ENCODE data around the gene PMP22.
"Not testable (repeated sequence)": the region's sequence is repeated elsewhere in the genome, so short reads cannot be mapped to it uniquely, and the experiment has no call there.

The PMP22 gene

GRCh38 chr17:15210247-15210646 is 54.9 kb downstream of the PMP22 start:
- no peak for DNase-seq (ENCODE audit: low read depth)

- not testable (repeated sequence) for DNase-seq (ENCODE audit: low read depth)
Measured at GRCh38 chr17:15203062-15203461, 62.1 kb downstream of the PMP22 start.

GRCh38 chr17:15200574-15200973 is 64.6 kb downstream of the PMP22 start:
- not testable (repeated sequence) for DNase-seq (ENCODE audit: low read depth)

GRCh38 chr17:15197229-15197628 is 67.9 kb downstream of the PMP22 start:
- DNase-seq (ENCODE audit: low read depth), result no peak

- no peak for DNase-seq (ENCODE audit: low read depth)
Measured at GRCh38 chr17:15194859-15195277, 70.3 kb downstream of the PMP22 start.

- no peak for DNase-seq (ENCODE audit: low read depth)
Measured at GRCh38 chr17:15185625-15185991, 79.5 kb downstream of the PMP22 start.

- no peak for DNase-seq (ENCODE audit: low read depth)
Measured at GRCh38 chr17:15184872-15185624, 80.1 kb downstream of the PMP22 start.

- DNase-seq (ENCODE audit: low read depth), result no peak
Measured at GRCh38 chr17:15181816-15182215, 83.3 kb downstream of the PMP22 start.

- no peak for DNase-seq (ENCODE audit: low read depth)
Measured at GRCh38 chr17:15181333-15181732, 83.8 kb downstream of the PMP22 start.

- DNase-seq (ENCODE audit: low read depth), result no peak
Measured at GRCh38 chr17:15180121-15180561, 85.0 kb downstream of the PMP22 start.
